Epithelial cell of proximal tubule (primary cell): ENCODE measurements around the gene THYN1. TPM values are rescaled to one million over a fixed set of nuclear protein-coding genes. Genes with fewer than 3 reads are reported as not detected.

ENCODE experiments used
- DNase-seq: peaks from one replicate; pipeline ENCODE4 v3.0.0-alpha.2; 2011; ENCODE audit warnings: low read depth
- H3K4me3 ChIP-seq: 2 replicates; pipeline ENCODE4 v1.5.1; 2011; ENCODE audit warnings: low read depth, mild to moderate bottlenecking, low read length
- total RNA-seq: library from RNA; depleted of rRNA; stranded (reverse); fragments of >200 nt; gene quantifications from 2 replicates; pipeline ENCODE4 v1.2.3, GENCODE V29; 2015
- TF ChIP-seq, protein P1 (sequence below): conservative IDR thresholded peaks from 2 replicates; pipeline ENCODE4 v1.5.1; 2012; ENCODE audit warnings: low read depth, mild to moderate bottlenecking, low read length

Gene THYN1
- total RNA-seq, 1 donor from 2014 or later, result 51.6 TPM

DNA sequence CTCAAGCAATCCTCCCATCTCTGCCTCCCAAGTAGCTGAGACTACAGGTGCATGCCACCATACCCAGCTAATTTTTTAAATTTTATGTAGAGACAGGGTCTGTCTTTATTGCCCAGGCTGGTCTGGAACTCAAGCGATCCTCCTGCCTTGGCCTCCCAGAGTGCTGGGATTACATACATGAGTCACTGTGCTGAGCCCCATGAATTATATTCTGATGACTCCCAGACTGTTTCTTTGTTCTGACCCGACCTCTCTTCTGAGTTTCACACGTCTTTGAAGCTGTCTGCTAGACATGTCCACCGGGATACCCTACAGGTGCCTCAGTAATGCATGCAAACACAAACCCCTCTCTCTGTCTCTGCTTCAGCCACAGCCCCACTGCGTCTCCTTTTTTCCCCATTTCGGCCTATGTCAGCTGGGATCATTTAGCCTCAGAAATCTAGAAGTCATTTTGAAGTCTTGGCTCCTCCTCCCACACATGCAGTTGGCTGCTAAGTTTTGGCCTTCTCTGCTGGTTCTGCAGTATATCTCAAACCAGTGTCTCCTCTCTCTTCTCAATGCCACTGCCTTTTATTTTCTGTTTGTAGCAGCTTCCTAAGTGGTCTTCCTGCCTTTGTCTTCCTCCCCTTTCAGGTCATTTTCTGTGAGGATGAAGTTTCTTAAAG is 23.9 kb downstream of the THYN1 start:
- TF ChIP-seq, protein P1, sequence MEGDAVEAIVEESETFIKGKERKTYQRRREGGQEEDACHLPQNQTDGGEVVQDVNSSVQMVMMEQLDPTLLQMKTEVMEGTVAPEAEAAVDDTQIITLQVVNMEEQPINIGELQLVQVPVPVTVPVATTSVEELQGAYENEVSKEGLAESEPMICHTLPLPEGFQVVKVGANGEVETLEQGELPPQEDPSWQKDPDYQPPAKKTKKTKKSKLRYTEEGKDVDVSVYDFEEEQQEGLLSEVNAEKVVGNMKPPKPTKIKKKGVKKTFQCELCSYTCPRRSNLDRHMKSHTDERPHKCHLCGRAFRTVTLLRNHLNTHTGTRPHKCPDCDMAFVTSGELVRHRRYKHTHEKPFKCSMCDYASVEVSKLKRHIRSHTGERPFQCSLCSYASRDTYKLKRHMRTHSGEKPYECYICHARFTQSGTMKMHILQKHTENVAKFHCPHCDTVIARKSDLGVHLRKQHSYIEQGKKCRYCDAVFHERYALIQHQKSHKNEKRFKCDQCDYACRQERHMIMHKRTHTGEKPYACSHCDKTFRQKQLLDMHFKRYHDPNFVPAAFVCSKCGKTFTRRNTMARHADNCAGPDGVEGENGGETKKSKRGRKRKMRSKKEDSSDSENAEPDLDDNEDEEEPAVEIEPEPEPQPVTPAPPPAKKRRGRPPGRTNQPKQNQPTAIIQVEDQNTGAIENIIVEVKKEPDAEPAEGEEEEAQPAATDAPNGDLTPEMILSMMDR, result no peak
- H3K4me3 ChIP-seq, result no peak overlapping the region
- DNase-seq, result no peak

DNA sequence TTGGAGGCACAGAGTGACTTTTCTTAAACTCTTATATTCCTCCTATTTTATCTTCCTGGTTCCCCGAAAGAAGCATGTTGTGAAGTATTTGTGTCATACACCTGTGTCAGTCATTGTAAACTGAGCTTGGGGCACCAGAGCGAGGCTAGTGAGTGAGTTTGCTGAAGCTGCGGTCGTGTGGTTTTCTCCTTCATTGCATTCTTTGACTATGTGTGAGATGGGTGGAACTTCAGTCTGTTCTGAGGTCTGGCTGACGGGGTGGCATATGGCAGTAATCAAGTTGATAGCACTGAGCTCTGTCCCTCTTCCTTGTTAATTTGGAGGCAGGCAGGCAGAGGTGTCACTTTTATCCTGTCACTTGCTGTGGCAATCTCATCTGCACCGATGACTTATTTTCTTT is 24.5 kb downstream of the THYN1 start:
- DNase-seq, result no peak
- H3K4me3 ChIP-seq, result no peak overlapping the region
- TF ChIP-seq, protein P1, result no peak

- TF ChIP-seq, protein P1, result no peak
- DNase-seq, result no peak
- no peak overlapping the region for H3K4me3 ChIP-seq
Measured at GRCh38 chr11:134226806-134227325, 26.3 kb downstream of the THYN1 start.

DNA sequence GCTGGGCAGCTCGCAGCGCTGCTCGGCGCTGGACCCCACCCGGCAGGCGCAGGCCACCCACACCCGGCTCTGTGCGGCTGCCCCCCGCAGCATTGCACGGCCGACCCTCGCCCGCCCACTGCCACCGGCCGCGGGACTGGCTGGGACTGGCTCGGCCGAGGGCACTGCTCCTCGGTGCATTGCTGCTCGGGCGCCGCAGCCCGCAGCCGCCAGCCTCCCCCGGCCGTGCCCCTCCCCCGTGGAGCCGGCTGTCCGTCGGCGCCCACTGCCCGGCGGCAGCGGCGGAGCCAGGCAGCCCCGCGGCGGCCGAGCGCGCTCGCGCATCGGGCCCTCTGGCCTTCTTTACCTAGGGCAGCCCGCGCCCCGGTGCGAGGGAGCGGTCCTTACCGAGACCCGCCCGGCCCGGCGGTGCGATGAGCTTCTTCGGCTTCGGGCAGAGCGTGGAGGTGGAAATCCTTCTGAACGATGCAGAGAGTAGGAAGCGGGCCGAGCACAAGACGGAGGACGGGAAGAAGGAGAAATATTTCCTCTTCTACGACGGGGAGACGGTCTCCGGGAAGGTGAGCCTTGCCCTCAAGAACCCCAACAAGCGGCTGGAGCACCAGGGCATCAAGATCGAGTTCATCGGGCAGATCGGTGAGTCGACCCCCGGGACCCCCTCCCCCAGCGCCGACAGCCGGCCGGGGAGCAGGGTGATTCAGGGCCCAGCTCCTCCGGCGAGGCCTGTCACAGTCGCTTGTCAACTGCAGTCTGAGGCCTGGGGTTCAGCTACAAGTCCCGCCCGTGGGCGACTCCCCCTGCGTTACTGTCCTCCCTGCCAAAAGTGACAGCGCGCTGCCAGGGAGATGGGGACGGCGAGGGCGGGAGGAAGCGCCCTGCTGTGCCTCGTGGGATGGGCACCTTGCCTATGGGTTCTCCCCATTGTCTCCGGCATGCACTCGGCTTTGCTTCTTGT is 28.2 kb downstream of the THYN1 start:
- DNase-seq, result no peak
- H3K4me3 ChIP-seq, result peak overlapping the region; percentile 64
- TF ChIP-seq, protein P1, result no peak

DNA sequence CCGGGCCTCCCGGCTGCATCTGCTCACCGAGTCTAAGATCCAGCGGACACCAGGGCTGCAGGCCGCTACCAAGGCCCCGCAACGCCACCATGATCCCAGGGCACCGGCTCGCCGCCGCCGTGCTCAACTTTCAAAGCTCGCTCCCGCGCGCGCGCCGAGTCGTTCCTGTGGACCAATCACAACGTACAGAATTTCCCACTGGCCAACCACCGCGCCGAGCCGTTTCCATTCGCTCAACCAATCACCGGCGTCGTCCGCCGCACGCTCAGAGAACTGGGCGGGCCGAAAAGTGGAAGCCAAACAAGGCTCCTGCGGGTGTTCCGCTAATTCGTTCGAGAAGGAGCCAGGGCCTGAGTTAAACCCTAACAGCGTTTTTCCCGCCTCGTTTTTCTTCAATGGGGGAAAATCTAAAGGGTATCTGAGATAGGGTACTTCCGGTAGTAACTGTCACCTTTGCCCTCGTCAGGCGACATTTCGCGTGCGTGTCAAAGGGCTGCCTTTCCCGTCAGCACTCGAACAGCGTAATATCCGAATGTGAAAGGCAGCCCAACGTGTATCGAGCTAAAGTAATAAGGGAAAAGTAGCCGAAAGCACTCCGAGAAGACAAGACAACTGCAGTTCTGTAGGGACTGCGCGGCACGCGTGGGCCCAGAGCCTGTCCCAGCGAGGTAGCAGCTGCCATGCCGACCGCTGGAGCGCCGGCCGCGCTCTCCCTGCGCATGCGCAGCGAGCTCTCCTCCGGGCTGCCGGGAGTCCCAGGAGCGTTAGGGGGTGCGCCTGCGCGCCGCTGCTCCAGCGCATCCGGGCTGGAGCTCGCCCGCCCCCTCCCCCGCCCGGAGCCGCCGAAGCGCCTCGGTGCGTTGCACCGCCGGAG is 29.1 kb downstream of the THYN1 start, which contains the start of the genes NCAPD3 and VPS26B:
Gene NCAPD3 (minus strand): TSS at position 132 of the 874 bp plus-strand sequence. CDS start 41 bp downstream, at position 91.
Gene VPS26B (plus strand): TSS at position 836 of the 874 bp plus-strand sequence. CDS start 452 bp downstream, outside the sequence.
- DNase-seq, result peak; percentile 61
- TF ChIP-seq, protein P1, result no peak

DNA sequence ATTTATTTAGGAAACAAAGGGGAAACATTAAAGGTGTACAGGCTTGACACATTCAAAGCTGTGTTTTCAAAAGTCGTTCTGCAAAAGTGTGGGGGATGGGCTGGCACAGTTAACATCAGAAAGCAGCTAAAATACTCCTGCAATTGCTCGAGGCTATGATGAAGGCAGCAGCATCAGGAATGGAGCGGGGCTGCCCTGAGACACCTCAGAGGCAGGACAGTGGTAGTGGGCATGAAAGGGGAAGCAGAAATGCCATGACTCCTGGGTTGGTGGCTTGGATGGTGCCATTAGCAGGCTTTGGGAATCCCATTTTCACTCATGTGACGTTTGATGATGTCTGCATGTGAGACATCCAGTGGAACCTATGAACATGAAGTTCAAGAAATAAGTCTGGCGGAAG is 30.0 kb downstream of the THYN1 start:
- peak overlapping the region; percentile 64 for H3K4me3 ChIP-seq
- DNase-seq, result no peak
- TF ChIP-seq, protein P1, result no peak

More for the DNA sequence above, 29.1 kb downstream of the THYN1 start, which contains the start of the genes NCAPD3 and VPS26B:
- peak within 1 kb of the TSS; percentile 64 for H3K4me3 ChIP-seq
